B cell (primary cell): ENCODE results near the gene RAB8B. TPM values are rescaled to one million over a fixed set of nuclear protein-coding genes. Genes with fewer than 3 reads are reported as not detected.

ENCODE experiments used
- ATAC-seq: fragments of 200-7000 bp; cut with Tn5 transposase; one replicate; pipeline ENCODE4 v1.10.0; 2021; ENCODE audit warnings: low read depth, mild to moderate bottlenecking, moderate number of reproducible peaks, moderate library complexity
- CTCF ChIA-PET: fragments of 350-600 bp; sonication (Branson Sonifier 250); formaldehyde crosslinking; loops from one replicate; lab custom pipeline; 2021; ENCODE audit warnings: antibody characterized with exemption, inconsistent platforms; lab: Charles Lee
- POLR2A ChIA-PET: fragments of 350-600 bp; sonication (Branson Sonifier 250); formaldehyde crosslinking; loops from one replicate; lab custom pipeline; 2021; ENCODE audit warnings: antibody characterized with exemption; lab: Charles Lee
- DNase-seq: peaks from one replicate; pipeline ENCODE4 v3.0.0; 2013
- H2AFZ ChIP-seq: 2 replicates; pipeline ENCODE4 v1.6.1; 2012; ENCODE audit warnings: mild to moderate bottlenecking, low read depth, low read length; ENCODE audit not compliant: insufficient read depth, poor library complexity, severe bottlenecking
- H3K27ac ChIP-seq, 2 donors: 1 replicate in 1 of 2; 2 replicates in 1 of 2; pipeline ENCODE4 v1.5.1; 2012 to 2013; ENCODE audit warnings: low read length in 2 of 2, mild to moderate bottlenecking in 2 of 2, moderate library complexity in 1 of 2
- H3K27me3 ChIP-seq, 4 experiments: fragments of 200-600 bp in 1 of 4; sonication (generic) in 1 of 4; replicated peaks in 1 of 4; 1 replicate in 2 of 4; 2 replicates in 2 of 4; pipeline versions ENCODE4 v1.6.1 to v1.7.0; 2013 to 2016; ENCODE audit warnings: low read length in 3 of 4, mild to moderate bottlenecking in 2 of 4, mixed read lengths in 1 of 4, moderate library complexity in 1 of 4; ENCODE audit not compliant: insufficient read depth in 4 of 4, control insufficient read depth in 3 of 4; ENCODE audit errors: control extremely low read depth in 1 of 4
- H3K36me3 ChIP-seq, 2 experiments: replicated peaks in 1 of 2; 1 replicate in 1 of 2; 2 replicates in 1 of 2; pipeline versions ENCODE4 v1.6.1 to v1.7.1; 2013; ENCODE audit warnings: low read length in 1 of 2; ENCODE audit not compliant: insufficient read depth in 2 of 2, control insufficient read depth in 1 of 2; ENCODE audit errors: control extremely low read depth in 1 of 2, extremely low read depth in 1 of 2
- H3K4me1 ChIP-seq, 2 donors: fragments of 200-600 bp in 1 of 2; sonication (generic) in 1 of 2; 1 replicate in 1 of 2; 2 replicates in 1 of 2; pipeline versions ENCODE4 v1.5.1 to v1.6.1; 2013 to 2017; ENCODE audit warnings: low read length in 2 of 2; ENCODE audit not compliant: control insufficient read depth in 2 of 2, insufficient read depth in 2 of 2
- H3K4me2 ChIP-seq: replicated peaks from 2 replicates; pipeline ENCODE3; 2012; ENCODE audit warnings: mild to moderate bottlenecking, low read depth, low read length; ENCODE audit not compliant: poor library complexity, severe bottlenecking
- H3K4me3 ChIP-seq, 5 experiments: fragments of 200-600 bp in 1 of 5; sonication (generic) in 1 of 5; 1 replicate in 3 of 5; 2 replicates in 2 of 5; pipeline versions ENCODE4 v1.5.1 to v1.7.0; 2011 to 2016; ENCODE audit warnings: low read length in 4 of 5, mild to moderate bottlenecking in 4 of 5, low read depth in 2 of 5, control low read depth in 1 of 5, moderate library complexity in 1 of 5; ENCODE audit not compliant: insufficient read depth in 1 of 5; ENCODE audit errors: control extremely low read depth in 1 of 5, extremely low read depth in 1 of 5
- H3K79me2 ChIP-seq: fragments of 200-600 bp; sonication (generic); one replicate; pipeline ENCODE4 v1.6.0; 2016; ENCODE audit warnings: low read length; ENCODE audit not compliant: control insufficient read depth, insufficient read depth
- H3K9ac ChIP-seq: fragments of 200-600 bp; sonication (generic); 2 replicates; pipeline ENCODE4 v1.6.1; 2017; ENCODE audit warnings: mild to moderate bottlenecking, low read length, moderate library complexity
- H3K9me3 ChIP-seq, 3 donors: one replicate each; pipeline versions ENCODE4 v1.6.1 to v1.7.1; 2013; ENCODE audit warnings: low read length in 2 of 3; ENCODE audit not compliant: control insufficient read depth in 2 of 3, insufficient read depth in 1 of 3; ENCODE audit errors: control extremely low read depth in 1 of 3
- H4K20me1 ChIP-seq: 2 replicates; pipeline ENCODE4 v1.6.0; 2012; ENCODE audit warnings: mild to moderate bottlenecking, low read length; ENCODE audit not compliant: insufficient read depth, control insufficient read depth, poor library complexity, severe bottlenecking
- H3K27ac Mint-ChIP-seq: one replicate; pipeline ENCODE4 v1.8.0; 2021; ENCODE audit warnings: mixed read lengths
- H3K27me3 Mint-ChIP-seq: one replicate; pipeline ENCODE4 v1.8.0; 2021; ENCODE audit warnings: mixed read lengths
- H3K4me1 Mint-ChIP-seq: one replicate; pipeline ENCODE4 v1.8.0; 2021; ENCODE audit warnings: mixed read lengths
- H3K4me3 Mint-ChIP-seq: one replicate; pipeline ENCODE4 v1.8.0; 2021; ENCODE audit warnings: mixed read lengths
- H3K9me3 Mint-ChIP-seq: one replicate; pipeline ENCODE4 v1.8.0; 2022; ENCODE audit warnings: mixed read lengths; ENCODE audit not compliant: insufficient read depth
- EZH2 ChIP-seq: IDR thresholded peaks from 2 replicates; pipeline ENCODE4 v1.6.1; 2012; ENCODE audit warnings: borderline replicate concordance, low read depth, mild to moderate bottlenecking, moderate library complexity, low read length; ENCODE audit not compliant: insufficient read depth, poor library complexity, severe bottlenecking
- WGBS: methylation state at CpG from one replicate; pipeline ENCODE4 v1.1.5; 2013; ENCODE audit warnings: missing lambda C conversion rate; ENCODE audit not compliant: insufficient coverage; 5-methylcytosine and 5-hydroxymethylcytosine counted together
- intact Hi-C: fragments of 100-400 bp; cut with micrococcal nuclease; formaldehyde crosslinking; loops from one replicate; pipeline ENCODE4 v1.10.0; 2022
- polyA plus RNA-seq: library from polyadenylated mRNA; depleted of rRNA; stranded (reverse); fragments of >200 nt; gene quantifications from 2 replicates; pipeline ENCODE4 v1.2.3, GENCODE V29; 2012
- total RNA-seq, 2 donors: library from RNA; stranded (reverse); fragments of 120-200 nt in 1 of 2; gene quantifications; 1 replicate in 1 of 2; 2 replicates in 1 of 2; pipeline versions ENCODE4 v1.2.3 to v1.2.4, GENCODE V29; 2013 to 2022
- TF ChIP-seq, protein P1 (sequence below): fragments of 200-600 bp; IDR thresholded peaks from one replicate; pipeline ENCODE4 v1.8.0; 2022; ENCODE audit warnings: antibody characterized with exemption, mild to moderate bottlenecking

Gene RAB8B
- total and polyA plus RNA-seq, 2 donors (not counting 1 experiment from before 2014, with no cell fraction given) = 9.6 to 61.3 TPM

DNA sequence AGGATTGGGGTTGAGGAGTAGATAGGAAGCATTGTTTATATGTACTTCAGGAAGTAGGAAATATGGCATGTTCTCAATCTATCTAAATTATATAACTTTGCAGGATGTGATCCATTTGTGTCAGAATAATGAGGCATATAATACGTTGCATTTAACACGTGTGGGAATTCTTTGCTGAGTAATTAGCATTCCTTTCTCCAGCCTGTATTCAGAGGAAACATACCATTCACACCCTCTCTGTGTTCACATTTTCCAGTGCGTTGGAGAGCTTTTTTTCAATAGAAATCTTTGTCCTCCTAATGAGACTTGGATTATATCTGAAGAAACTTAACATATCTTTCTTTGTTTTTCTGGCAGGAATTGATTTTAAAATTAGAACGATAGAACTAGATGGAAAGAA is 55.0 kb downstream of the RAB8B start:
- Mint-ChIP-seq H3K4me3 (no peak overlapping the region), H3K27ac (peak overlapping the region; percentile 21), H3K9me3 (no peaks in the 10 kb centered on the region), H3K27me3 (no peaks in the 10 kb centered on the region), H3K4me1 (peaks cover 39% of the 10 kb centered on the region)
- Histone ChIP-seq H3K36me3 (peaks cover 0 to 35% of the 10 kb centered on the region in 2 experiments), H3K79me2 (peaks cover 81% of the 10 kb centered on the region), H3K4me3 (no peak overlapping the region), H3K4me2 (no peak overlapping the region), H3K9ac (no peak overlapping the region), H4K20me1 (peaks cover 71% of the 10 kb centered on the region), H3K9me3 (peaks cover 0 to 3% (median 3%) of the 10 kb centered on the region in 3 donors), H3K4me1 (peaks cover 5 to 14% of the 10 kb centered on the region in 2 donors), H3K27ac (peak overlapping the region in 1 of 2 donors; percentile 33), H3K27me3 (no peaks in the 10 kb centered on the region), H2AFZ (no peak overlapping the region)
- intact Hi-C loops = loop anchor here (5.0 kb wide), 1 partner anchor 87 kb away; the partner anchor contains the start of gene RPS27L
- no CpG with 5 or more reads among the region's 4 CpGs for WGBS
- TF ChIP-seq EZH2 = no peak
- DNase-seq (no peak), ATAC-seq (no peak)
- ChIA-PET CTCF (no interaction called here), POLR2A (no interaction called here)

DNA sequence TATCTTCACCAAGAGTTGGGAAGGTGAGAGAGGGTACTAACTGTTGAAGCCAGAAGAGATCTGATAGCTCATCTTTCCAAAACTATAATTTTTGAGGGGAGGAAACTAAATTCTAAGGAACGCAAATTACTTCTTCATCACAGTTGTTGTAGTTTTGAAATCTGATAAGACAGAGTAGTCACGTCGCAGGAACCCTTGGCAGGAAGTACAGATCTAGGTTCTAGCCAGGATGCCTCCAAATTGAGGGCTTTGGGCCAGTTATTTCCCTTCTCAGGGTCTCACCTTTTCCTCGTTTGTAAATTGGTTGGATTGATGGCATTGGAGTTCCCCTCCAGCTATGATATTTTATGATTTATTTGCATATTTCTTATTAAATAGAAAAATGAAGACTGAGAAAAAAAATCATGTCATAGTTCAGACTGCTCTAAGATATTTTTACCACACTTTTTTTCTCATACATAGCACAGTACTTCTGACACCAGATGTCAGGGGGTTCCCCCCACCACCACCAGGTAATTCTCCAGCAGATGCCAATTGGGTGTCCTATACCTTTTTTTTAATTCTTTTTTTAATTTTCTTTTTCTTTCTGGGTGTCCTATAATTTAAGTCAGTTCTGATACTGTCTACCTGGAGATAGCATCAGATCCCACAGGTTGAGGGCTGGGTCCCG is 55.7 kb downstream of the RAB8B start:
- H3K9me3 Mint-ChIP-seq = no peaks in the 10 kb centered on the region

More for the DNA sequence above, 55.7 kb downstream of the RAB8B start:
- Mint-ChIP-seq H3K27me3 (no peaks in the 10 kb centered on the region), H3K4me3 (no peak overlapping the region), H3K27ac (no peak overlapping the region), H3K4me1 (peaks cover 34% of the 10 kb centered on the region)
- peaks cover 0 to 3% (median 3%) of the 10 kb centered on the region in 3 donors for H3K9me3 ChIP-seq
- peaks cover 75% of the 10 kb centered on the region for H3K79me2 ChIP-seq
- H3K4me1 ChIP-seq = peaks cover 5 to 11% of the 10 kb centered on the region in 2 donors
- POLR2A ChIA-PET = no interaction called here
- intact Hi-C loops = loop anchor here (5.0 kb wide), 2 partner anchors 33 to 88 kb away; partner anchors contain the start of gene RPS27L
- H3K36me3 ChIP-seq = peaks cover 0 to 38% of the 10 kb centered on the region in 2 experiments
- H3K4me2 ChIP-seq = no peak overlapping the region
- DNase-seq (no peak), ATAC-seq (no peak)
- H2AFZ ChIP-seq = no peak overlapping the region
- no peaks in the 10 kb centered on the region for H3K27me3 ChIP-seq
- no peak overlapping the region for H3K4me3 ChIP-seq
- WGBS = 50% methylated on average over 2 of the region's 5 CpGs
- TF ChIP-seq, protein P1, sequence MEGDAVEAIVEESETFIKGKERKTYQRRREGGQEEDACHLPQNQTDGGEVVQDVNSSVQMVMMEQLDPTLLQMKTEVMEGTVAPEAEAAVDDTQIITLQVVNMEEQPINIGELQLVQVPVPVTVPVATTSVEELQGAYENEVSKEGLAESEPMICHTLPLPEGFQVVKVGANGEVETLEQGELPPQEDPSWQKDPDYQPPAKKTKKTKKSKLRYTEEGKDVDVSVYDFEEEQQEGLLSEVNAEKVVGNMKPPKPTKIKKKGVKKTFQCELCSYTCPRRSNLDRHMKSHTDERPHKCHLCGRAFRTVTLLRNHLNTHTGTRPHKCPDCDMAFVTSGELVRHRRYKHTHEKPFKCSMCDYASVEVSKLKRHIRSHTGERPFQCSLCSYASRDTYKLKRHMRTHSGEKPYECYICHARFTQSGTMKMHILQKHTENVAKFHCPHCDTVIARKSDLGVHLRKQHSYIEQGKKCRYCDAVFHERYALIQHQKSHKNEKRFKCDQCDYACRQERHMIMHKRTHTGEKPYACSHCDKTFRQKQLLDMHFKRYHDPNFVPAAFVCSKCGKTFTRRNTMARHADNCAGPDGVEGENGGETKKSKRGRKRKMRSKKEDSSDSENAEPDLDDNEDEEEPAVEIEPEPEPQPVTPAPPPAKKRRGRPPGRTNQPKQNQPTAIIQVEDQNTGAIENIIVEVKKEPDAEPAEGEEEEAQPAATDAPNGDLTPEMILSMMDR = no peak
- no peak overlapping the region for H3K9ac ChIP-seq
- peak overlapping the region in 1 of 2 donors; percentile 1 for H3K27ac ChIP-seq
- CTCF ChIA-PET = no interaction called here
- H4K20me1 ChIP-seq = peaks cover 64% of the 10 kb centered on the region
